CD14-positive monocyte (primary cell): Measurements from ENCODE around the gene DNAH11. TPM values are rescaled to one million over a fixed set of nuclear protein-coding genes. Genes with fewer than 3 reads are reported as not detected.

Source experiments
- DNase-seq, 3 donors: peaks; one replicate each; pipeline ENCODE4 v3.0.0-alpha.2; 2011 to 2022
- H2AFZ ChIP-seq: 2 replicates; pipeline ENCODE4 v1.6.0; 2012; ENCODE audit warnings: mild to moderate bottlenecking, low read depth, low read length, inconsistent platforms; ENCODE audit not compliant: insufficient read depth, poor library complexity, severe bottlenecking
- H3K27ac ChIP-seq, 2 donors: 1 replicate in 1 of 2; 2 replicates in 1 of 2; pipeline ENCODE4 v1.5.1; 2012 to 2013; ENCODE audit warnings: low read length in 2 of 2, control low read depth in 1 of 2, inconsistent platforms in 1 of 2, low read depth in 1 of 2, mild to moderate bottlenecking in 1 of 2
- H3K27me3 ChIP-seq, 2 donors: one replicate each; pipeline versions ENCODE4 v1.6.0 to v1.6.1; 2011 to 2013; ENCODE audit warnings: low read length in 2 of 2; ENCODE audit not compliant: control insufficient read depth in 2 of 2, insufficient read depth in 2 of 2
- H3K36me3 ChIP-seq, 2 donors: replicated peaks in 1 of 2; 1 replicate in 1 of 2; 2 replicates in 1 of 2; pipeline versions ENCODE4 v1.5.1 to v1.6.1; 2012 to 2013; ENCODE audit warnings: low read length in 2 of 2, control low read depth in 1 of 2, inconsistent platforms in 1 of 2, mild to moderate bottlenecking in 1 of 2; ENCODE audit not compliant: insufficient read depth in 2 of 2, control insufficient read depth in 1 of 2
- H3K4me1 ChIP-seq, 2 donors: 1 replicate in 1 of 2; 2 replicates in 1 of 2; pipeline versions ENCODE4 v1.5.1 to v1.6.1; 2012 to 2013; ENCODE audit warnings: low read length in 2 of 2, control low read depth in 1 of 2, inconsistent platforms in 1 of 2, mild to moderate bottlenecking in 1 of 2, moderate library complexity in 1 of 2; ENCODE audit not compliant: insufficient read depth in 2 of 2, control insufficient read depth in 1 of 2
- H3K4me2 ChIP-seq: replicated peaks from 2 replicates; pipeline ENCODE3; 2012; ENCODE audit warnings: low read length, moderate library complexity, mild to moderate bottlenecking; ENCODE audit not compliant: poor library complexity, severe bottlenecking; ENCODE audit errors: extremely low read depth
- H3K4me3 ChIP-seq, 3 experiments: fragments of 200-600 bp in 1 of 3; sonication (generic) in 1 of 3; replicated peaks in 1 of 3; 1 replicate in 2 of 3; 2 replicates in 1 of 3; pipeline ENCODE4 v1.5.1; 2011 to 2013; ENCODE audit warnings: low read length in 3 of 3, mild to moderate bottlenecking in 3 of 3, control low read depth in 2 of 3, low read depth in 2 of 3, inconsistent platforms in 1 of 3, moderate library complexity in 1 of 3
- H3K79me2 ChIP-seq: 2 replicates; pipeline ENCODE4 v1.6.0; 2012; ENCODE audit warnings: mild to moderate bottlenecking, control low read depth, inconsistent platforms, low read length, moderate library complexity; ENCODE audit not compliant: insufficient read depth
- H3K9ac ChIP-seq: 2 replicates; pipeline ENCODE4 v1.6.0; 2017; ENCODE audit warnings: low read length, mild to moderate bottlenecking; ENCODE audit not compliant: insufficient read depth, poor library complexity, severe bottlenecking
- H3K9me3 ChIP-seq, 2 donors: replicated peaks in 1 of 2; 1 replicate in 1 of 2; 2 replicates in 1 of 2; pipeline versions ENCODE4 v1.5.1 to v1.6.1; 2012 to 2013; ENCODE audit warnings: low read length in 2 of 2, control low read depth in 1 of 2; ENCODE audit not compliant: control insufficient read depth in 1 of 2, insufficient read depth in 1 of 2
- H4K20me1 ChIP-seq: 2 replicates; pipeline ENCODE4 v1.6.0; 2012; ENCODE audit warnings: mild to moderate bottlenecking, low read length, control low read depth, moderate library complexity; ENCODE audit not compliant: insufficient read depth
- H3K27ac Mint-ChIP-seq, 7 donors: one replicate each; pipeline ENCODE4 v1.8.0; 2020; ENCODE audit warnings: mild to moderate bottlenecking in 7 of 7, mixed read lengths in 7 of 7, moderate library complexity in 6 of 7, inconsistent platforms in 2 of 7
- H3K27me3 Mint-ChIP-seq, 3 donors: one replicate each; pipeline ENCODE4 v1.8.0; 2021 to 2022; ENCODE audit warnings: low read depth in 3 of 3, mild to moderate bottlenecking in 3 of 3, mixed read lengths in 3 of 3, moderate library complexity in 3 of 3, inconsistent platforms in 1 of 3
- H3K36me3 Mint-ChIP-seq, 2 donors: one replicate each; pipeline ENCODE4 v1.8.0; 2020; ENCODE audit warnings: mixed read lengths in 2 of 2, inconsistent platforms in 1 of 2, mild to moderate bottlenecking in 1 of 2
- H3K4me1 Mint-ChIP-seq: one replicate; pipeline ENCODE4 v1.8.0; 2020; ENCODE audit warnings: mild to moderate bottlenecking, mixed read lengths
- H3K4me3 Mint-ChIP-seq, 2 donors: one replicate each; pipeline ENCODE4 v1.8.0; 2020; ENCODE audit warnings: mild to moderate bottlenecking in 2 of 2, mixed read lengths in 2 of 2, moderate library complexity in 1 of 2
- H3K9me3 Mint-ChIP-seq, 7 donors: one replicate each; pipeline ENCODE4 v1.8.0; 2020 to 2022; ENCODE audit warnings: mixed read lengths in 7 of 7, mild to moderate bottlenecking in 6 of 7, moderate library complexity in 6 of 7, inconsistent platforms in 2 of 7
- intact Hi-C, 2 donors: fragments of 100-400 bp; cut with micrococcal nuclease; formaldehyde crosslinking; loops; one replicate each; pipeline versions ENCODE4 v1.15.0 to v1.15.1; 2023
- polyA plus RNA-seq, 3 donors: library from polyadenylated mRNA; depleted of rRNA in 1 of 3; unstranded in 2 of 3; stranded (reverse) in 1 of 3; fragments of 300-500 nt in 2 of 3; fragments of >200 nt in 1 of 3; fragmentation: Illumina TruSeq in 2 of 3; gene quantifications; 1 replicate in 2 of 3; 2 replicates in 1 of 3; pipeline ENCODE4 v1.2.3, GENCODE V29; 2012 to 2021
- TF ChIP-seq, protein P1 (sequence below): fragments of 200-600 bp; IDR thresholded peaks from one replicate; pipeline ENCODE4 v1.8.0; 2022; ENCODE audit warnings: antibody characterized with exemption, mild to moderate bottlenecking

DNAH11 gene
- polyA plus RNA-seq, 3 donors, result not detected

DNA sequence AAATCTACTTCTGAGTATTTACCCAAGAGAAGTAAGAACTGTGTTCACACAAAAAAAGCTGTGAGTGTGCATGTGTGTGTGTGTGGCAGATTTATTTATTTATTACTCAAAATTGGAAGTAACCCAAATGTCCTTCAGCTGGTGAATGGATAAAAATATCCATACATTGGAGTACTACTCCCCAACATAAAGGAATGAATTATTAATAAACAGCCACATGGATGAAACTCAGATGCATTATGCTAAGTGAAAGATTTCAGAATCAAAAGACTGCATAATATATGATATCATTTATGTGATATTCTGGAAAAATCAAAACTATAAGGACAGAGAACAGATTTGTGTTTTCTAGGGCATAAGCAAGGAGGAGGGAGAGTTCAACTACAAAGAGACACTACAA, 47.1 kb upstream of the DNAH11 start:
- DNase-seq, result no peak
- H4K20me1 ChIP-seq, result no peaks in the 10 kb centered on the region
- H3K4me3 ChIP-seq, result no peak overlapping the region

DNA sequence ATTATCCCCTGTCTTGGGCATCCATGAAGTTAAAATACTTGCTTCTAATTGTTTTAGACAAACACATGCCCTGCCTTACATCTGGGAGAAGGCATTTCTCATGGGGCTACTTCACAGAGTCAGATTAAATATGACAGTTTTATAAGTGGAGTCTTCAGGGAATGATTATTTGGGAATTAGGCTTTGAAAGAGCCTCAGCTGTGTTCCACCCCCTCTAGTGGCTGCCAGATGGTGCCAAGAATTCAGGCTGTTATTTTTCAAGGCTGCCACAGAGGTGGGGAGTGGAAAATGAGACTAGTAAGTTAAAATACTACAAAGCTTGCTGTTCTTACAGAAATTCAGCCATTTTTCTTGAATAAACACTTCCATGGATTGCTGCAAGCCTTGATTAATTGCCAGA, 45.8 kb upstream of the DNAH11 start:
- no peaks in the 10 kb centered on the region for H3K27me3 ChIP-seq
- H3K79me2 ChIP-seq, result no peaks in the 10 kb centered on the region
- Mint-ChIP-seq H3K4me1 (no peaks in the 10 kb centered on the region), H3K27me3 (no peaks in the 10 kb centered on the region), H3K4me3 (no peak overlapping the region), H3K27ac (no peak overlapping the region), H3K36me3 (peaks cover 4 to 11% of the 10 kb centered on the region in 2 donors), H3K9me3 (peaks cover 9 to 30% (median 22%) of the 10 kb centered on the region in 7 donors)
- no peaks in the 10 kb centered on the region for H3K4me1 ChIP-seq
- TF ChIP-seq, protein P1, sequence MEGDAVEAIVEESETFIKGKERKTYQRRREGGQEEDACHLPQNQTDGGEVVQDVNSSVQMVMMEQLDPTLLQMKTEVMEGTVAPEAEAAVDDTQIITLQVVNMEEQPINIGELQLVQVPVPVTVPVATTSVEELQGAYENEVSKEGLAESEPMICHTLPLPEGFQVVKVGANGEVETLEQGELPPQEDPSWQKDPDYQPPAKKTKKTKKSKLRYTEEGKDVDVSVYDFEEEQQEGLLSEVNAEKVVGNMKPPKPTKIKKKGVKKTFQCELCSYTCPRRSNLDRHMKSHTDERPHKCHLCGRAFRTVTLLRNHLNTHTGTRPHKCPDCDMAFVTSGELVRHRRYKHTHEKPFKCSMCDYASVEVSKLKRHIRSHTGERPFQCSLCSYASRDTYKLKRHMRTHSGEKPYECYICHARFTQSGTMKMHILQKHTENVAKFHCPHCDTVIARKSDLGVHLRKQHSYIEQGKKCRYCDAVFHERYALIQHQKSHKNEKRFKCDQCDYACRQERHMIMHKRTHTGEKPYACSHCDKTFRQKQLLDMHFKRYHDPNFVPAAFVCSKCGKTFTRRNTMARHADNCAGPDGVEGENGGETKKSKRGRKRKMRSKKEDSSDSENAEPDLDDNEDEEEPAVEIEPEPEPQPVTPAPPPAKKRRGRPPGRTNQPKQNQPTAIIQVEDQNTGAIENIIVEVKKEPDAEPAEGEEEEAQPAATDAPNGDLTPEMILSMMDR, result no peak
- intact Hi-C loops, result no loop called here
- H3K9ac ChIP-seq, result no peak overlapping the region
- H3K36me3 ChIP-seq, result no peaks in the 10 kb centered on the region
- no peaks in the 10 kb centered on the region for H4K20me1 ChIP-seq
- no peak for DNase-seq
- H3K4me2 ChIP-seq, result no peak overlapping the region
- peaks cover 8 to 22% of the 10 kb centered on the region in 2 donors for H3K9me3 ChIP-seq
- H3K4me3 ChIP-seq, result no peak overlapping the region
- H2AFZ ChIP-seq, result no peak overlapping the region
- H3K27ac ChIP-seq, result no peak overlapping the region

More for the DNA sequence above, 47.1 kb upstream of the DNAH11 start:
- Histone ChIP-seq H2AFZ (no peak overlapping the region), H3K4me2 (no peak overlapping the region), H3K9me3 (peaks cover 5 to 25% of the 10 kb centered on the region in 2 donors), H3K4me1 (no peaks in the 10 kb centered on the region), H3K27ac (no peak overlapping the region), H3K9ac (no peak overlapping the region), H3K36me3 (peaks cover 0 to 2% of the 10 kb centered on the region in 2 donors), H3K27me3 (no peaks in the 10 kb centered on the region), H3K79me2 (no peaks in the 10 kb centered on the region)
- Mint-ChIP-seq H3K9me3 (peaks cover 12 to 37% (median 31%) of the 10 kb centered on the region in 7 donors), H3K27me3 (no peaks in the 10 kb centered on the region), H3K4me3 (no peak overlapping the region), H3K36me3 (peaks cover 12 to 19% of the 10 kb centered on the region in 2 donors), H3K4me1 (no peaks in the 10 kb centered on the region), H3K27ac (no peak overlapping the region)
- TF ChIP-seq, protein P1, result no peak
- intact Hi-C loops, result no loop called here
